Fibroblast of peridontal ligament (primary cell): ENCODE results near the gene FKBP1B.
"Not testable (repeated sequence)": the region's sequence is repeated elsewhere in the genome, so short reads cannot be mapped to it uniquely, and the experiment has no call there.

Experiments
- DNase-seq: peaks from one replicate; pipeline ENCODE4 v3.0.0-alpha.2; 2010; ENCODE audit errors: extremely low read depth

Gene FKBP1B

DNA sequence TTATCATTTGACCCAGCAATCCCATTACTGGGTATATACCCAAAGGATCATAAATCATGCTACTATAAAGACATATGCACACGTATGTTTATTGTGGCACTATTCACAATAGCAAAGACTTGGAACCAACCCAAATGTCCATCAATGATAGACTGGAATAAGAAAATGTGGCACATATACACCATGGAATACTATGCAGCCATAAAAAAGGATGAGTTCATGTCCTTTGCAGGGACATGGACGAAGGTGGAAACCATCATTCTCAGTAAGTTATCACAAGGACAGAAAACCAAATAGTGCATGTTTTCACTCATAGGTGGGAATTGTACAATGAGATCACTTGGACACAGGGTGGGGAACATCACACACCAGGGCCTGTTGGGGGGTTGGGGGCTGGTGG, 51.2 kb downstream of the FKBP1B start:
- not testable (repeated sequence) for DNase-seq

- DNase-seq, result no peak
Observed at GRCh38 chr2:24101992-24102391, 52.5 kb downstream of the FKBP1B start.

- no peak for DNase-seq
Observed at GRCh38 chr2:24102677-24103076, 53.1 kb downstream of the FKBP1B start.

- no peak for DNase-seq
Observed at GRCh38 chr2:24104110-24104650, 54.6 kb downstream of the FKBP1B start.

DNA sequence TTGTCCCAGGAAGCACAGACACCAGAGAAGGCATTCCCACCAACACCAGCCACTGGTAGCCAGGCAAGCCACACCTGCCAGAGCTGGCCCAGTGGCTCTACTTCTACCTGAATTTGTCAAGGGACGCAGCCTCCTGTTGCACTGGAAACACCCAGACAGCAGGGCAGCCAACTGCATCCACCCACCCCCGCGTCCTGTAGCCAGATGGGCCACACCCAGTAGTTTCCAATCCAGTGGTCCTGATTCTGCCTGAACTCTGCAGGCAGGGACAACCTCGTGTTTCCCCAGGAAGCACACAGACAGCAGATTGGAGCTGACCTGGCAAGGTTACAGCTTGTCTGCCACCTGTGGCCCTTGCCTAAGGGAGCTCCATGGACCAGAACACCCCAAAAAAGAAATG, 55.4 kb downstream of the FKBP1B start:
- DNase-seq, result no peak

GRCh38 chr2:24105816-24106215, 56.3 kb downstream of the FKBP1B start:
- peak; percentile 54 for DNase-seq

- DNase-seq, result no peak
Observed at GRCh38 chr2:24106786-24107185, 57.2 kb downstream of the FKBP1B start.

GRCh38 chr2:24107336-24107735, 57.8 kb downstream of the FKBP1B start:
- no peak for DNase-seq

DNA sequence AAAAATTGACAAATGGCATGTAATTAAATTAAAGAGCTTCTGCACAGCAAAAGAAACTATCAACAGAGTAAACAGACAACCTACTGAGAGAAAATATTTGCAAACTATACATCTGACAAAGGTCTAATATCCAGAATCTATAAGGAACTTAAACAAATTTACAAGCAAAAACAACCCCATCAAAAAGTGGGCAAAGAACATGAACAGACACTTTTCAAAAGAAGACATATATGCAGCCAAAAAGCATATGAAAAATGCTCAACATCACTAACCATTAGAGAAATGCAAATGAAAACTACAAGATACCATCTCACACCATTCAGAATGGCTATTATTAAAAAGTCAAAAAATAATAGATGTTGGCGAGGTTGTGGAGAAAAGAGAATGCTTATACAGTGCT, 59.9 kb downstream of the FKBP1B start:
- DNase-seq, result not testable (repeated sequence)

- no peak for DNase-seq
Observed at GRCh38 chr2:24110660-24111303, 61.2 kb downstream of the FKBP1B start.

GRCh38 chr2:24111407-24111901, 61.9 kb downstream of the FKBP1B start:
- no peak for DNase-seq
